ENCODE data around the gene HDAC4.

Gene HDAC4

GRCh38 chr2:239009589-239009961 lies 391.2 kb downstream of the HDAC4 start:
- Histone ChIP-seq H3K36me3 (ENCODE audit: insufficient read depth, low read depth, low read length) (no peaks in the 10 kb centered on the region), H3K9ac (ENCODE audit: low read depth, low read length) (no peak overlapping the region), H3K9me3 (ENCODE audit: insufficient read depth, low read depth, low read length) (no peaks in the 10 kb centered on the region), H3K4me1 (ENCODE audit: insufficient read depth, low read length) (no peaks in the 10 kb centered on the region), H3K27me3 (ENCODE audit: insufficient read depth, low read length) (no peaks in the 10 kb centered on the region), H3K27ac (ENCODE audit: low read length) (no peak overlapping the region), H3K4me3 (ENCODE audit: low read length) (no peak overlapping the region)

GRCh38 chr2:239008677-239009588 lies 391.9 kb downstream of the HDAC4 start:
- H3K36me3 ChIP-seq (ENCODE audit: insufficient read depth, low read depth, low read length): no peaks in the 10 kb centered on the region
- no peak overlapping the region for H3K4me3 ChIP-seq (ENCODE audit: low read length)
- no peaks in the 10 kb centered on the region for H3K4me1 ChIP-seq (ENCODE audit: insufficient read depth, low read length)
- no peak overlapping the region for H3K27ac ChIP-seq (ENCODE audit: low read length)
- no peak overlapping the region for H3K9ac ChIP-seq (ENCODE audit: low read depth, low read length)
- no peaks in the 10 kb centered on the region for H3K9me3 ChIP-seq (ENCODE audit: insufficient read depth, low read depth, low read length)
- H3K27me3 ChIP-seq (ENCODE audit: insufficient read depth, low read length): no peaks in the 10 kb centered on the region

GRCh38 chr2:239008004-239008403 lies 392.8 kb downstream of the HDAC4 start:
- Histone ChIP-seq H3K4me3 (ENCODE audit: low read length) (no peak overlapping the region), H3K27ac (ENCODE audit: low read length) (no peak overlapping the region), H3K27me3 (ENCODE audit: insufficient read depth, low read length) (no peaks in the 10 kb centered on the region), H3K9me3 (ENCODE audit: insufficient read depth, low read depth, low read length) (no peaks in the 10 kb centered on the region), H3K4me1 (ENCODE audit: insufficient read depth, low read length) (no peaks in the 10 kb centered on the region), H3K9ac (ENCODE audit: low read depth, low read length) (no peak overlapping the region), H3K36me3 (ENCODE audit: insufficient read depth, low read depth, low read length) (no peaks in the 10 kb centered on the region)

- no peaks in the 10 kb centered on the region for H3K36me3 ChIP-seq (ENCODE audit: insufficient read depth, low read depth, low read length)
- no peak overlapping the region for H3K4me3 ChIP-seq (ENCODE audit: low read length)
- no peaks in the 10 kb centered on the region for H3K27me3 ChIP-seq (ENCODE audit: insufficient read depth, low read length)
- H3K9ac ChIP-seq (ENCODE audit: low read depth, low read length): no peak overlapping the region
- H3K4me1 ChIP-seq (ENCODE audit: insufficient read depth, low read length): no peaks in the 10 kb centered on the region
- no peak overlapping the region for H3K27ac ChIP-seq (ENCODE audit: low read length)
- H3K9me3 ChIP-seq (ENCODE audit: insufficient read depth, low read depth, low read length): no peaks in the 10 kb centered on the region
Measured at GRCh38 chr2:239006622-239007285, 394.1 kb downstream of the HDAC4 start.

- H3K27me3 ChIP-seq (ENCODE audit: insufficient read depth, low read length): no peaks in the 10 kb centered on the region
Measured at GRCh38 chr2:239005586-239005985, 395.2 kb downstream of the HDAC4 start.

GRCh38 chr2:239004274-239005015 lies 396.4 kb downstream of the HDAC4 start:
- Histone ChIP-seq H3K4me1 (ENCODE audit: insufficient read depth, low read length) (no peaks in the 10 kb centered on the region), H3K9ac (ENCODE audit: low read depth, low read length) (no peak overlapping the region), H3K4me3 (ENCODE audit: low read length) (no peak overlapping the region), H3K9me3 (ENCODE audit: insufficient read depth, low read depth, low read length) (no peaks in the 10 kb centered on the region), H3K36me3 (ENCODE audit: insufficient read depth, low read depth, low read length) (no peaks in the 10 kb centered on the region), H3K27ac (ENCODE audit: low read length) (no peak overlapping the region), H3K27me3 (ENCODE audit: insufficient read depth, low read length) (no peaks in the 10 kb centered on the region)

More at GRCh38 chr2:239005586-239005985, 395.2 kb downstream of the HDAC4 start:
- no peaks in the 10 kb centered on the region for H3K36me3 ChIP-seq (ENCODE audit: insufficient read depth, low read depth, low read length)
- H3K9me3 ChIP-seq (ENCODE audit: insufficient read depth, low read depth, low read length): no peaks in the 10 kb centered on the region
- no peak overlapping the region for H3K27ac ChIP-seq (ENCODE audit: low read length)
- no peaks in the 10 kb centered on the region for H3K4me1 ChIP-seq (ENCODE audit: insufficient read depth, low read length)
- no peak overlapping the region for H3K9ac ChIP-seq (ENCODE audit: low read depth, low read length)
- no peak overlapping the region for H3K4me3 ChIP-seq (ENCODE audit: low read length)

- Histone ChIP-seq H3K9me3 (ENCODE audit: insufficient read depth, low read depth, low read length) (no peaks in the 10 kb centered on the region), H3K27me3 (ENCODE audit: insufficient read depth, low read length) (no peaks in the 10 kb centered on the region), H3K27ac (ENCODE audit: low read length) (no peak overlapping the region), H3K4me3 (ENCODE audit: low read length) (no peak overlapping the region), H3K4me1 (ENCODE audit: insufficient read depth, low read length) (no peaks in the 10 kb centered on the region), H3K9ac (ENCODE audit: low read depth, low read length) (no peak overlapping the region), H3K36me3 (ENCODE audit: insufficient read depth, low read depth, low read length) (no peaks in the 10 kb centered on the region)
Measured at GRCh38 chr2:239003624-239004273, 397.1 kb downstream of the HDAC4 start.

GRCh38 chr2:239002954-239003623 lies 397.7 kb downstream of the HDAC4 start:
- Histone ChIP-seq H3K36me3 (ENCODE audit: insufficient read depth, low read depth, low read length) (no peaks in the 10 kb centered on the region), H3K4me3 (ENCODE audit: low read length) (no peak overlapping the region), H3K9ac (ENCODE audit: low read depth, low read length) (no peak overlapping the region), H3K4me1 (ENCODE audit: insufficient read depth, low read length) (no peaks in the 10 kb centered on the region), H3K27ac (ENCODE audit: low read length) (no peak overlapping the region), H3K9me3 (ENCODE audit: insufficient read depth, low read depth, low read length) (no peaks in the 10 kb centered on the region), H3K27me3 (ENCODE audit: insufficient read depth, low read length) (no peaks in the 10 kb centered on the region)

- H3K4me1 ChIP-seq (ENCODE audit: insufficient read depth, low read length): no peaks in the 10 kb centered on the region
- H3K9ac ChIP-seq (ENCODE audit: low read depth, low read length): no peak overlapping the region
- H3K27ac ChIP-seq (ENCODE audit: low read length): no peak overlapping the region
- no peaks in the 10 kb centered on the region for H3K27me3 ChIP-seq (ENCODE audit: insufficient read depth, low read length)
- no peak overlapping the region for H3K4me3 ChIP-seq (ENCODE audit: low read length)
- H3K9me3 ChIP-seq (ENCODE audit: insufficient read depth, low read depth, low read length): no peaks in the 10 kb centered on the region
- no peaks in the 10 kb centered on the region for H3K36me3 ChIP-seq (ENCODE audit: insufficient read depth, low read depth, low read length)
Measured at GRCh38 chr2:239002591-239002953, 398.2 kb downstream of the HDAC4 start.

GRCh38 chr2:239001794-239002193 lies 399.0 kb downstream of the HDAC4 start:
- H3K4me3 ChIP-seq (ENCODE audit: low read length): no peak overlapping the region
- H3K9me3 ChIP-seq (ENCODE audit: insufficient read depth, low read depth, low read length): no peaks in the 10 kb centered on the region
- no peaks in the 10 kb centered on the region for H3K27me3 ChIP-seq (ENCODE audit: insufficient read depth, low read length)

GRCh38 chr2:239000500-239001073 lies 400.2 kb downstream of the HDAC4 start:
- Histone ChIP-seq H3K4me1 (ENCODE audit: insufficient read depth, low read length) (no peaks in the 10 kb centered on the region), H3K4me3 (ENCODE audit: low read length) (no peak overlapping the region), H3K27ac (ENCODE audit: low read length) (no peak overlapping the region), H3K27me3 (ENCODE audit: insufficient read depth, low read length) (no peaks in the 10 kb centered on the region), H3K36me3 (ENCODE audit: insufficient read depth, low read depth, low read length) (no peaks in the 10 kb centered on the region), H3K9ac (ENCODE audit: low read depth, low read length) (no peak overlapping the region), H3K9me3 (ENCODE audit: insufficient read depth, low read depth, low read length) (no peaks in the 10 kb centered on the region)

More at GRCh38 chr2:239001794-239002193, 399.0 kb downstream of the HDAC4 start:
- H3K9ac ChIP-seq (ENCODE audit: low read depth, low read length): no peak overlapping the region
- no peaks in the 10 kb centered on the region for H3K36me3 ChIP-seq (ENCODE audit: insufficient read depth, low read depth, low read length)
- no peaks in the 10 kb centered on the region for H3K4me1 ChIP-seq (ENCODE audit: insufficient read depth, low read length)
- H3K27ac ChIP-seq (ENCODE audit: low read length): no peak overlapping the region

All from iPS-20b (cell line).